Progenitor cell of endocrine pancreas (in vitro differentiated cells): ENCODE measurements around the gene ADGRG6. TPM values are rescaled to one million over a fixed set of nuclear protein-coding genes. Genes with fewer than 3 reads are reported as not detected.

Source experiments
- DNase-seq: peaks from one replicate; pipeline ENCODE4 v3.0.0; 2021; ENCODE audit warnings: low spot score; ENCODE audit not compliant: unreplicated experiment
- H3K27ac Mint-ChIP-seq: 2 replicates; pipeline ENCODE4 v1.8.0; 2021; ENCODE audit warnings: mild to moderate bottlenecking, moderate library complexity, mixed read lengths
- H3K27me3 Mint-ChIP-seq: 2 replicates; pipeline ENCODE4 v1.8.0; 2021; ENCODE audit warnings: mixed read lengths
- H3K36me3 Mint-ChIP-seq: 2 replicates; pipeline ENCODE4 v1.8.0; 2022; ENCODE audit warnings: mixed read lengths; ENCODE audit not compliant: insufficient read depth
- H3K4me1 Mint-ChIP-seq: 2 replicates; pipeline ENCODE4 v1.8.0; 2021; ENCODE audit warnings: low read depth, mixed read lengths
- H3K4me3 Mint-ChIP-seq: 2 replicates; pipeline ENCODE4 v1.8.0; 2021; ENCODE audit warnings: low read depth, mild to moderate bottlenecking, moderate library complexity, mixed read lengths
- H3K9me3 Mint-ChIP-seq: 2 replicates; pipeline ENCODE4 v1.8.0; 2021; ENCODE audit warnings: low read depth, mixed read lengths
- total RNA-seq: library from RNA; stranded (reverse); gene quantifications from 2 replicates; pipeline ENCODE4 v1.2.1, GENCODE V29; 2021
- TF ChIP-seq, protein P1 (sequence below): fragments of 200-600 bp; sonication (generic); IDR thresholded peaks from one replicate; pipeline ENCODE4 v1.5.0; 2021; ENCODE audit warnings: antibody characterized with exemption, mild to moderate bottlenecking; ENCODE audit not compliant: unreplicated experiment

The ADGRG6 gene
- total RNA-seq, 1 donor from 2014 or later, result 126 TPM

DNA sequence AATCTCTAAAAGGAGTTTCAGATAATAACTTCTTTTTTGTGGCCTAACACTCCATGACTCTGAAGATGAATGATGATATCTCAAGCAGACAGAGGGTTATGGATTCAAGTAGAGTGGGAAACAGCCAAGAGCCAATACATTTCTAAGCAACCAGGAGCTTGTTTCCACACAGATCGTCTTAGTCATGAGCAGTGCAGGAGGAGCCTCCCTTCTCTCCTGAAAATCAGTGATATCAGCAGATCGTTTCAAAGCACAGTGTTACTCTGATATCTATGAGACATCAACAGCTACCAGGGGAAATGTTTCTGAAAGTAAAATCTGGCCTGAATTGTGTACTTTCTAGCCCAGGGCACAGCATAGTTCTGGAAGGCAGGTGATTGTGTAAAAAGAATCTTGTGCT, 11.5 kb downstream of the ADGRG6 start:
- Mint-ChIP-seq H3K27ac (no peak overlapping the region), H3K36me3 (peaks cover 9% of the 10 kb centered on the region), H3K4me3 (no peak overlapping the region), H3K9me3 (peaks cover 2% of the 10 kb centered on the region), H3K27me3 (no peaks in the 10 kb centered on the region), H3K4me1 (peaks cover 67% of the 10 kb centered on the region)
- TF ChIP-seq, protein P1, sequence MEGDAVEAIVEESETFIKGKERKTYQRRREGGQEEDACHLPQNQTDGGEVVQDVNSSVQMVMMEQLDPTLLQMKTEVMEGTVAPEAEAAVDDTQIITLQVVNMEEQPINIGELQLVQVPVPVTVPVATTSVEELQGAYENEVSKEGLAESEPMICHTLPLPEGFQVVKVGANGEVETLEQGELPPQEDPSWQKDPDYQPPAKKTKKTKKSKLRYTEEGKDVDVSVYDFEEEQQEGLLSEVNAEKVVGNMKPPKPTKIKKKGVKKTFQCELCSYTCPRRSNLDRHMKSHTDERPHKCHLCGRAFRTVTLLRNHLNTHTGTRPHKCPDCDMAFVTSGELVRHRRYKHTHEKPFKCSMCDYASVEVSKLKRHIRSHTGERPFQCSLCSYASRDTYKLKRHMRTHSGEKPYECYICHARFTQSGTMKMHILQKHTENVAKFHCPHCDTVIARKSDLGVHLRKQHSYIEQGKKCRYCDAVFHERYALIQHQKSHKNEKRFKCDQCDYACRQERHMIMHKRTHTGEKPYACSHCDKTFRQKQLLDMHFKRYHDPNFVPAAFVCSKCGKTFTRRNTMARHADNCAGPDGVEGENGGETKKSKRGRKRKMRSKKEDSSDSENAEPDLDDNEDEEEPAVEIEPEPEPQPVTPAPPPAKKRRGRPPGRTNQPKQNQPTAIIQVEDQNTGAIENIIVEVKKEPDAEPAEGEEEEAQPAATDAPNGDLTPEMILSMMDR, result no peak
- DNase-seq, result no peak

DNA sequence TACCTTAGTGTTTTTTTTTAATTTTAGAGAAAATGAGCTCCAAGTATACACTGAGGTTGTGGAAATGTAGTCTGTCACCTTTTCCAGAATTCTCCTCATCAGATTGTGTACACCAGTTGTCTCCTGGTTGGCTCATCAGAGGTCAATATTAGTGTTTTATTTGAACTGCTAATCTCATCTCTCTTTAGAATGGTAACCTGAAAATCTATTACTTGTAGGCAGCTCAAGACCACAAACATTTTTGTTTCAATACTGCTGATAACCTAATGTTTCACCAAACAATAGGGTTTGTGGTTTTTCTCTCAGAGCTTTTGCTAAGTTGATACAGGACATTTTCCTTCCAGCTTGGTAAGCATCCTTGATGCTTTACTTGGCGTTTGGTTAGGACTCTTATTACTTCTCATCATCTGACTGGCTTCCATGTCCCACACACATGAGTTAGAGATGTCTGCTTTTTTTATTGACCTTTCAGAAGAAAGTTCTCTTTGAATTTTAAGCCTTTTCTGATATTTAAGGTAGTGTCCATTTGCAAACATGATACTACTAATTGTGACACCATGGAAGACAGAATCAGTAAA, 15.1 kb downstream of the ADGRG6 start:
- peaks cover 46% of the 10 kb centered on the region for H3K4me1 Mint-ChIP-seq
- peaks cover 2% of the 10 kb centered on the region for H3K9me3 Mint-ChIP-seq
- H3K36me3 Mint-ChIP-seq, result peaks cover 3% of the 10 kb centered on the region
- no peak overlapping the region for H3K4me3 Mint-ChIP-seq
- no peaks in the 10 kb centered on the region for H3K27me3 Mint-ChIP-seq
- DNase-seq, result no peak
- TF ChIP-seq, protein P1, result no peak
- H3K27ac Mint-ChIP-seq, result peak overlapping the region; percentile 15

DNA sequence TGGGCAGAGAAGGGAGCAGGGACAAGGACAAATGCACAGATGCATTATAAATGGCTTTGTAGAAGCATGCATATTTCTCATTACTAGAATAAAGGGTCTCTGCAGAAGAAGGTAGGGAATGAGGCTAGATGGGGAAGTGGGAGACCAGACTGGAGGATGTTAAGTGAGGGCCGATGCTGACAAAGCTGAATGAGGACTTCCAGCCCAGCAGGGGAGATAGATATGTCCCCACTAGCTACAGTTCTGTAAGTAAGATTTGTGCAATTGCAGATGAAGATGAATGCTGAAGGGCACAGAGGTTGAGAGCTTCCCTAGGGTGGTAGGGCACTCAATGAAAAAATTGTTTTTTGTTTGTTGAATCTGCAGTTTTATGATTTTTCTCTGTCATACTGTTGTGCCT, 16.9 kb downstream of the ADGRG6 start:
- Mint-ChIP-seq H3K27ac (no peak overlapping the region), H3K27me3 (no peaks in the 10 kb centered on the region), H3K9me3 (peaks cover 2% of the 10 kb centered on the region), H3K4me1 (peaks cover 44% of the 10 kb centered on the region), H3K36me3 (peaks cover 2% of the 10 kb centered on the region), H3K4me3 (no peak overlapping the region)
- TF ChIP-seq, protein P1, result no peak
- no peak for DNase-seq

DNA sequence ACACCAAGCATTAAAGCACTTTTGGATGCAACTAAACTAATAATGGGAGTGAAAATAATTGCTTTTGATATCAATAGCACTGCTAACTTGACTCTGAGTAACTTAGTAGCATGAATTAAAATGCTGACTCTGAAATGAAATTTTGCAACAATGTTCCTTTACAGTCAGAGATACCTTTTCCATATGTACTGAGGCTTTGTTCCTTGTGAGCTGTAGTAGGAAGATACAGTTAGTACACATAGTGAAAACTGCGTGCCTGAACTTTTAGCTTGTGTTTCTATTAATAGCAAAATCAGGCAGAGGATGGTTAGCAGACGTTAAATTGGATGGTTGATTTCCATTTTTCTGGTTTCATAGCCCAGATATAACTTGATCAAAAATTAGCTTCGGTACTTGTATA, 18.6 kb downstream of the ADGRG6 start:
- DNase-seq, result no peak
- TF ChIP-seq, protein P1, result no peak
- H3K9me3 Mint-ChIP-seq, result peaks cover 2% of the 10 kb centered on the region
- H3K4me3 Mint-ChIP-seq, result no peak overlapping the region
- peaks cover 2% of the 10 kb centered on the region for H3K36me3 Mint-ChIP-seq
- peaks cover 46% of the 10 kb centered on the region for H3K4me1 Mint-ChIP-seq
- H3K27ac Mint-ChIP-seq, result no peak overlapping the region
- no peaks in the 10 kb centered on the region for H3K27me3 Mint-ChIP-seq

DNA sequence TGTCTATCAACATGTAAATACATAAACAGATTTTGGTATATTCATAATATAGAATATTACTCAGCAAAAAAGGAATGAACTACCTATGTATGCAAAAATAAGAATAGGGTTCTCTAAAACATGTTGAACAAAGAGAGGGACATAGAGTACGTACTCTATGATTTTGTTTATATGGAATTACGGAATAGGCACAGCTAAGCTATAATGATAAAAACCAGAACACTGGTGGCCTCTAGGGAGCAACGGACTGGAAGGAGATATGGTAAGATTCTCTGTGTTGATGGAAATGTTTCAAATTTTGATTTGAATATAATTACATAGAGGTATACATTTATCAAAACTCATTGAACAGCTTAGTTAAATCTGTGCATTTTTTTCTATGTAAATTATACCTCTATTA, 19.6 kb downstream of the ADGRG6 start:
- Mint-ChIP-seq H3K4me3 (no peak overlapping the region), H3K9me3 (no peaks in the 10 kb centered on the region), H3K4me1 (peaks cover 44% of the 10 kb centered on the region), H3K27ac (no peak overlapping the region), H3K27me3 (no peaks in the 10 kb centered on the region), H3K36me3 (peaks cover 2% of the 10 kb centered on the region)
- TF ChIP-seq, protein P1, result no peak
- DNase-seq, result no peak
